Tibial nerve (tissue), 4 donors: ENCODE measurements around the gene PIK3R1. TPM values are rescaled to one million over a fixed set of nuclear protein-coding genes. Genes with fewer than 3 reads are reported as not detected.

Source experiments
- DNase-seq, 2 donors: peaks; one replicate each; pipeline ENCODE4 v3.0.0-alpha.2; 2019; ENCODE audit warnings: low spot score in 2 of 2
- H3K27ac ChIP-seq, 4 donors: fragments of 200-600 bp; sonication (generic) in 3 of 4; one replicate each; pipeline ENCODE4 v1.5.1; 2017 to 2019; ENCODE audit warnings: mild to moderate bottlenecking in 1 of 4
- H3K27me3 ChIP-seq, 2 donors: fragments of 200-600 bp; sonication (generic) in 1 of 2; one replicate each; pipeline versions ENCODE4 v1.5.1 to v1.6.0; 2017 to 2019
- H3K36me3 ChIP-seq, 3 donors: fragments of 200-600 bp; sonication (generic); one replicate each; pipeline ENCODE4 v1.5.1; 2018 to 2019
- H3K4me1 ChIP-seq, 4 donors: fragments of 200-600 bp; sonication (generic) in 3 of 4; one replicate each; pipeline ENCODE4 v1.5.1; 2017 to 2019
- H3K4me3 ChIP-seq, 4 donors: fragments of 200-600 bp; sonication (generic) in 3 of 4; one replicate each; pipeline ENCODE4 v1.5.1; 2017 to 2019; ENCODE audit warnings: mild to moderate bottlenecking in 1 of 4, moderate library complexity in 1 of 4
- H3K9me3 ChIP-seq, 4 donors: fragments of 200-600 bp; sonication (generic) in 3 of 4; one replicate each; pipeline ENCODE4 v1.5.1; 2017 to 2019
- EP300 ChIP-seq, 2 donors: sonication (generic); formaldehyde crosslinking; IDR thresholded peaks; one replicate each; pipeline ENCODE4 v1.6.1; 2017; ENCODE audit warnings: antibody characterized with exemption in 2 of 2, mild to moderate bottlenecking in 1 of 2
- POLR2A ChIP-seq, 2 donors: fragments of 450-650 bp; IDR thresholded peaks; one replicate each; pipeline ENCODE4 v1.6.1; 2017; ENCODE audit warnings: antibody characterized with exemption in 2 of 2, mild to moderate bottlenecking in 2 of 2, moderate library complexity in 2 of 2
- WGBS, 2 donors: methylation state at CpG; one replicate each; pipeline ENCODE4 v1.1.5; 2018; 5-methylcytosine and 5-hydroxymethylcytosine counted together
- total RNA-seq, 4 donors: library from RNA; depleted of rRNA; stranded (reverse); fragments of >200 nt; gene quantifications; one replicate each; pipeline ENCODE4 v1.1.0, GENCODE V29; 2016
- TF ChIP-seq, protein P1 (sequence below), 5 experiments: fragments of 200-600 bp in 3 of 5; fragments of 450-650 bp in 2 of 5; sonication (generic) in 3 of 5; IDR thresholded peaks; one replicate each; pipeline ENCODE4 v1.5.1; 2016 to 2019; ENCODE audit warnings: antibody characterized with exemption in 5 of 5, mild to moderate bottlenecking in 3 of 5, moderate library complexity in 2 of 5

The PIK3R1 gene
- total RNA-seq, 4 donors from 2014 or later: 166 to 621 (median 433) TPM

GRCh38 chr5:68298479-68298878, 82.9 kb downstream of the PIK3R1 start:
- Histone ChIP-seq H3K27ac (no peak overlapping the region), H3K27me3 (no peaks in the 10 kb centered on the region), H3K4me3 (no peak overlapping the region), H3K36me3 (peaks cover 10 to 81% (median 30%) of the 10 kb centered on the region in 3 donors), H3K9me3 (no peaks in the 10 kb centered on the region), H3K4me1 (peaks cover 0 to 35% (median 0%) of the 10 kb centered on the region in 4 donors)
- WGBS, 2 donors: 33 to 53% methylated on average over 2 of the region's 2 CpGs
- DNase-seq: no peak
- TF ChIP-seq POLR2A (IDR thresholded peaks at IDR 0.05): no peak
- TF ChIP-seq EP300 (IDR thresholded peaks at IDR 0.05): no peak
- TF ChIP-seq, protein P1, sequence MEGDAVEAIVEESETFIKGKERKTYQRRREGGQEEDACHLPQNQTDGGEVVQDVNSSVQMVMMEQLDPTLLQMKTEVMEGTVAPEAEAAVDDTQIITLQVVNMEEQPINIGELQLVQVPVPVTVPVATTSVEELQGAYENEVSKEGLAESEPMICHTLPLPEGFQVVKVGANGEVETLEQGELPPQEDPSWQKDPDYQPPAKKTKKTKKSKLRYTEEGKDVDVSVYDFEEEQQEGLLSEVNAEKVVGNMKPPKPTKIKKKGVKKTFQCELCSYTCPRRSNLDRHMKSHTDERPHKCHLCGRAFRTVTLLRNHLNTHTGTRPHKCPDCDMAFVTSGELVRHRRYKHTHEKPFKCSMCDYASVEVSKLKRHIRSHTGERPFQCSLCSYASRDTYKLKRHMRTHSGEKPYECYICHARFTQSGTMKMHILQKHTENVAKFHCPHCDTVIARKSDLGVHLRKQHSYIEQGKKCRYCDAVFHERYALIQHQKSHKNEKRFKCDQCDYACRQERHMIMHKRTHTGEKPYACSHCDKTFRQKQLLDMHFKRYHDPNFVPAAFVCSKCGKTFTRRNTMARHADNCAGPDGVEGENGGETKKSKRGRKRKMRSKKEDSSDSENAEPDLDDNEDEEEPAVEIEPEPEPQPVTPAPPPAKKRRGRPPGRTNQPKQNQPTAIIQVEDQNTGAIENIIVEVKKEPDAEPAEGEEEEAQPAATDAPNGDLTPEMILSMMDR (IDR thresholded peaks at IDR 0.05): no peak

DNA sequence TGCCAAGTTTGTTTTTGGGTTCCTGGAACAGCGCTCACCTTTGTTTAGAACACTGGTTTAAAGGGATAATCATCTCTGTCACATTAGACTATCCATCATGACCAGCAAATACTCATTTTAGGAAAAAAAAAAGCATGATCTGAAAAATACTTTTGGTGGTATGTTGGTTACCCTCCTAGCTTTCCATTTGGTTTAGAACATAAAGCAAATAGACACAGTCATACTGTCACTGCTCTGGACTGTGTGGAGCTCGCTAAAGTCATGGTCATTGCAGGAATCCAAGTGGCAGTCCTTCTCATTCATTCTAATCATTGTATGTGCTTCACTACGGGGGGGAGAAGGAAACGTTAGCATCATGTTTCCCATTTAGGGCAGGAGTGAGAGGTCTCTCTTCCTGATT, 83.5 kb downstream of the PIK3R1 start:
- TF ChIP-seq EP300 (IDR thresholded peaks at IDR 0.05) (no peak), POLR2A (IDR thresholded peaks at IDR 0.05) (no peak)
- TF ChIP-seq, protein P1 (IDR thresholded peaks at IDR 0.05): no peak
- 60 to 69% methylated on average over 4 of the region's 4 CpGs for WGBS, 2 donors
- no peak overlapping the region for H3K4me3 ChIP-seq
- no peaks in the 10 kb centered on the region for H3K27me3 ChIP-seq
- peak overlapping the region in 1 of 4 donors; percentile 1 for H3K27ac ChIP-seq
- peaks cover 10 to 75% (median 24%) of the 10 kb centered on the region in 3 donors for H3K36me3 ChIP-seq
- H3K9me3 ChIP-seq: no peaks in the 10 kb centered on the region
- H3K4me1 ChIP-seq: peaks cover 0 to 33% (median 0%) of the 10 kb centered on the region in 4 donors
- DNase-seq: no peak

DNA sequence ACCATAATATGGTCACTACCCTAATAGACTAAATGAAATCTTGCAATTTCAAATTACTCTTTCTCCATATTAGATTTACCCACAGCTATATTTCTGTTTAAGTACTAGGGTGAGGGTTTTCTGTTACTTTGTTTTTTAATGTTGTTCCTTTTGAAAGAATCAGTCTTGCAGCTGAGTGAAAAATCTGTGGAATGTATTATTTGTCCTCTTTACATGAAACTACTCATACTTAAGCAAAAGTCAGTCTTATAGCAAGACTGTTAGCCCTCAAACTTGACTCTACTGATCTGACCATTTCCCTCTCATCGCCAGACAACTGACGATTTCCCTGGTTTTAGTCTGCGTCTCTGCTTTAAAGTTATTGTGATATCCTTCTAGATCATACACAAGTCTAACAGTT, 84.0 kb downstream of the PIK3R1 start:
- Histone ChIP-seq H3K27me3 (no peaks in the 10 kb centered on the region), H3K4me3 (no peak overlapping the region), H3K36me3 (peaks cover 10 to 70% (median 19%) of the 10 kb centered on the region in 3 donors), H3K4me1 (peaks cover 0 to 31% (median 0%) of the 10 kb centered on the region in 4 donors), H3K27ac (peak overlapping the region in 1 of 4 donors; percentile 1), H3K9me3 (no peaks in the 10 kb centered on the region)
- DNase-seq: no peak
- 87 to 94% methylated on average over 3 of the region's 3 CpGs for WGBS, 2 donors
- TF ChIP-seq, protein P1 (IDR thresholded peaks at IDR 0.05): no peak
- TF ChIP-seq EP300 (IDR thresholded peaks at IDR 0.05): no peak
- TF ChIP-seq POLR2A (IDR thresholded peaks at IDR 0.05): no peak

- TF ChIP-seq, protein P1 (IDR thresholded peaks at IDR 0.05): no peak
- TF ChIP-seq POLR2A (IDR thresholded peaks at IDR 0.05) (no peak), EP300 (IDR thresholded peaks at IDR 0.05) (no peak)
- Histone ChIP-seq H3K27ac (no peak overlapping the region), H3K9me3 (no peaks in the 10 kb centered on the region), H3K27me3 (no peaks in the 10 kb centered on the region), H3K4me3 (no peak overlapping the region), H3K36me3 (peaks cover 0 to 34% (median 0%) of the 10 kb centered on the region in 3 donors), H3K4me1 (peaks cover 0 to 17% (median 0%) of the 10 kb centered on the region in 4 donors)
- WGBS, 2 donors: 64 to 75% methylated on average over 3 of the region's 3 CpGs
- DNase-seq: no peak
Measured at GRCh38 chr5:68303038-68303738, 87.6 kb downstream of the PIK3R1 start.

DNA sequence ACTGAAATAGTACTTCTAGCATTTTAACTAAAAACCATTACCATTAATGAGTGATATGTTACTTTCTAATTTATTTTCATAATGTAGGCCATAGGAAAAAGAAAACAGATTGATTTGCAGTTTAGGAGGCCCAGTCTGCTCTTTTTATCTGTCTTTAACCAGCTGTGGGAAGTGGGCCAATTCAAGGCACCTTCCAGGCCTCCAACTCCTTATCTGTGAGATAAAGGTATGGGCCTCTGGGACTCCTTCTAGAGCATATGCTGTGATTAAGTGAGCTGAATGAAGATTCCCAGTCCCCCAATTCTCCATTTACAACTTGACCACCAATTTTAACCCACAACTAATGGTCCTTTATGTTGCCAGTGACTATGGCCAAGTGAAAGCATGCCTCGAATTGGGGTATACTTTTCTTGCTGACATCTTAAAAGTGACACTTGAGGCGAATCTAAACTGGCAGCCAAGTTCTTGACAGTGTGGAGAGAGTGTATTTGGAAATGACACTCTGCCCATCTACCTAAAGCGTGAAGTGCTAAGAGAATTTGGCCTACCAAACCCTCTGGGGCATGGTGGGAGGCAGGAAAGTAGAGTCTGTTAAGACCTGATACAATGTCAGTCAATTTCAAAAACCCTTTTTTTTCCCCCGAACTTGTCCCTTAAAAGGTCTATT, 88.3 kb downstream of the PIK3R1 start:
- 82 to 87% methylated on average over 4 of the region's 4 CpGs for WGBS, 2 donors
- no peaks in the 10 kb centered on the region for H3K9me3 ChIP-seq
- H3K27ac ChIP-seq: no peak overlapping the region

More for the DNA sequence above, 88.3 kb downstream of the PIK3R1 start:
- peaks cover 0 to 10% (median 0%) of the 10 kb centered on the region in 4 donors for H3K4me1 ChIP-seq
- TF ChIP-seq, protein P1 (IDR thresholded peaks at IDR 0.05): no peak
- TF ChIP-seq EP300 (IDR thresholded peaks at IDR 0.05) (no peak), POLR2A (IDR thresholded peaks at IDR 0.05) (no peak)
- H3K36me3 ChIP-seq: peaks cover 0 to 27% (median 0%) of the 10 kb centered on the region in 3 donors
- H3K4me3 ChIP-seq: no peak overlapping the region
- no peak for DNase-seq
- H3K27me3 ChIP-seq: no peaks in the 10 kb centered on the region
